HG03520 (cell line): ENCODE measurements around the gene C22orf42.
"Not testable (repeated sequence)": the region's sequence is repeated elsewhere in the genome, so short reads cannot be mapped to it uniquely, and the experiment has no call there.

Experiments
- ATAC-seq: cut with Tn5 transposase; IDR thresholded peaks from one replicate; pipeline ENCODE4 v1.9.1; 2021; ENCODE audit warnings: mild to moderate bottlenecking, moderate library complexity; ENCODE audit not compliant: unreplicated experiment

Gene C22orf42, protein sequence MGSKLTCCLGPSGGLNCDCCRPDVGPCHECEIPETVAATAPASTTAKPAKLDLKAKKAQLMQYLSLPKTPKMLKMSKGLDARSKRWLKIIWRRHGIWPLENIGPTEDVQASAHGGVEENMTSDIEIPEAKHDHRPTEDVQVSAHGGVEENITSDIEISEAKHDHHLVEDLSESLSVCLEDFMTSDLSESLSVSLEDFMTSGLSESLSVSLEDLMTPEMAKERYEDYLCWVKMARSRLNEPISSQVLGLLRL

DNA sequence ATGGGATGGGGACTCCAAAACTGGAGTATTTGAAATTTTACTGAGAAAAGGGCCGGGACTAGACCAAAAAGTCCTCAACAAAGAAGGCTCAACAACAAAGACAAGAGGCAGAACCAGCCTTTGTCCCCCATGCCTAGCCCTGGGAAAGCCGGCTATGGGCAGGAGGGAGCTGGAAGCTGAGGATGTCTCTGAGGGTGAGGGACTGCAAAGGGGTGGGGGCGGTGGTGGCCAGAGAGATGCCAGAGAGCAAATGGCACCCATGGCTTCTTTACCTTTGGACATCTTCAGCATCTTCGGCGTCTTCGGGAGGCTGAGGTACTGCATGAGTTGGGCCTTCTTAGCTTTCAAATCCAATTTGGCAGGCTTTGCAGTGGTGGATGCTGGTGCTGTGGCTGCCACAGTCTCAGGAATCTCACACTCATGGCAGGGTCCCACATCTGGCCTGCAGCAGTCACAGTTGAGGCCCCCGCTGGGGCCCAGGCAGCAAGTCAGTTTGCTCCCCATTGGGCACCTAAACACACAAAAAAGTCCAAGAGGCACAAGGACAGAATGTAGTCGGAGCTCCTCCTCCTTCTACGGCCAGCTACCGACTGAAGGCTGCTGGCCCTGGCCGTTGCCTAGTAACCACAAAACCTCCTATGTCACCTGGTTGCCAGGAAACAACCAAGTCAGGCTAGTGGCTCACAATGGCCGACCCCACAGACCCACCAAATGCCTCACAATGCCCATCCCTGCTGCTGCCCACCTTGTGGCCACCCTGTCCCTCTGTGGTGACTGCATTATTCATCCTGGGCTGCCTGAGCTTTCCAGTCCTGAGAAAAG, at the start of gene C22orf42:
Gene C22orf42 (minus strand): TSS at position 592 of the 822 bp plus-strand sequence. CDS start 88 bp downstream, at position 504.
- ATAC-seq: no peak

DNA sequence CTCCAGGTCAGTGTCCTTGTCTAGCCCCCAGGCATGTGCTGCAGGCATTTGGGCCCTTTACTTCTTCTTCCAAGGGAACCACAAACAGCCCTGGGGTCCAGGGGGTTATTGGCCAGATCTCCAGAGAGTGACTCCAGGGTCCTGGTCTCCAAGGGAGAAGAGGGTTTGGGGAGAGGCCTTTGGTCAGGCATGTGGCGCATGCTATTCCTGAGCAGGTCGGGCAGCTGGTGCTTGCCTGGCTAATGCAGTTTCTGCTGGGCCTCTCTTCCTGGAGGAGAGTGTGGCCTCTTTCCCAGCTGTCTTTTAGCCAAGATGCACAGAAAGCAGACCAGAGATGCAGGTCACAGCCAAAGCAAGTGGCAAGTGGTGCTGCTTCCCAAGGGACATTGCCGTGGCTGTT, 49.6 kb upstream of the C22orf42 start:
- no peak for ATAC-seq

DNA sequence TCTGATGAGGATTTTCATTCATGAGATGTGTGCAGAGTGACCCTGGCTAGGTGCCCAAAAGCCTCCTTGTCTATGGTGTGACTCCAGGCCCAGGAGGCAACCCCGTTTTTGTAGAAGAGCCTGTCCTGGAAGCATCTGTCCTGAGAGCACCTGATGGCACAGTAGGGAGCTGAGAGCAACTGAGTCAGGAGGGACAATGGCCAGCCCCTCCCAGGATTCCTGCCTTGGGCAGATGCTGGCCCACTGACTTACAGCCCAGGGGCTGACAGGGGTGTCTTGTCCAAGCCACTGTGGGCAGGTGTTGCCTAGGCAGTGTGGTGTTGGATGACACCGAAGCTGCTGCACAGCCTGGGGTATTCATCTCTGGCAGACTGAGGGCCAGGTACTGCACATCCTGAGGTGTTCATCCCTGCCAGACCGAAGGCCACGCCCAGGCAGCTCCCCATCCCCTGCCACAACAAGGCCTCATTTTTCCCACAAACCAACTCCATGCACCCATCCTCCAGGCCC, 48.9 kb upstream of the C22orf42 start:
- ATAC-seq: no peak

DNA sequence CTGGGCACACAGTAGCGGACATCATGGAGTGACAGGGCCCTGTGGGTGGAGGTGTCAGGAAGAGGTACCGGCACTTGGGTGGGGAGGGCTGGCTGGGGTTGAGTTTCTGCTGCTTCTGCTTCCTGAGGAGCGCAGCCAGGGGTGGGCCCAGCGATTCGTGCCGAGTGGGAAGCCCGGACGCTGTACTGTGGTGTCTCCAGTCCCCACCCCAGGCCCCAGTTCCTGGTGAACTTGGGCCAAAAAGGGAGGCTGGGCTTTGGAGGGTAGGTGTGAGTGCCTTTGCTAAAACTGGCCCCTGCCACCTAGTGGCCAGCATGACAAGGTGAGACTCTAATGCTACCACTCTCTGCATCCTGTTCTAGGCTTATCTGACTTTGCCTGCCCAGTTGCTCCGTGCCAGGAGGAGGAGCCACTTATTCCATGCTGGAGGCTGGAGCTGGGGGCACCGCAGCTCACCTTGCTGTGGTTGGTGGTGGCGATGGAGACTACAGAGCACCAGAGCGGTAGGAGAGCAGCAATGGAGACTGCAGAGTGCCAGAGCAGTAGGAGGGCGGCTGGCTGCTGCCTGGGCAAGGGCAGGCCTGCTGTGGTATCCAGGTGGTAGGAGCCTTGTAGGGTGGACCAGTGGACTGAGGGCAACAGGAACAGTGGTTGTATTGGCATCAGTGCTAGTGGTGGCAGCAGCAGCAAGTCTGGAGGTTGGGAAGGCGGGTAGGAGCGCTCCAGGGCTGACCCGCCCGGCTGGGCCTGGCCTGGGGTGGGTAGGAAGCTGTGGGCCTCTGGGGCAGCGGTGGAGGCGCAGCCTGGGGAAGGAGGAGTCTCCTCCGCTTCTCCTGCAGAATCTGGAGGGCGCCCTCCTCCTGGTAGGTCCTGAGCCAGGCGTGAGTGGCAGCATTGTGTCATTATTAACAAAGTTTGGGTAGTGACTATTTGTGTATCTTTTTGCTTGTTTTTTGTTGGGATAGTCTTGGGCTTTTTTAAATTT, 48.0 kb upstream of the C22orf42 start:
- no peak for ATAC-seq

DNA sequence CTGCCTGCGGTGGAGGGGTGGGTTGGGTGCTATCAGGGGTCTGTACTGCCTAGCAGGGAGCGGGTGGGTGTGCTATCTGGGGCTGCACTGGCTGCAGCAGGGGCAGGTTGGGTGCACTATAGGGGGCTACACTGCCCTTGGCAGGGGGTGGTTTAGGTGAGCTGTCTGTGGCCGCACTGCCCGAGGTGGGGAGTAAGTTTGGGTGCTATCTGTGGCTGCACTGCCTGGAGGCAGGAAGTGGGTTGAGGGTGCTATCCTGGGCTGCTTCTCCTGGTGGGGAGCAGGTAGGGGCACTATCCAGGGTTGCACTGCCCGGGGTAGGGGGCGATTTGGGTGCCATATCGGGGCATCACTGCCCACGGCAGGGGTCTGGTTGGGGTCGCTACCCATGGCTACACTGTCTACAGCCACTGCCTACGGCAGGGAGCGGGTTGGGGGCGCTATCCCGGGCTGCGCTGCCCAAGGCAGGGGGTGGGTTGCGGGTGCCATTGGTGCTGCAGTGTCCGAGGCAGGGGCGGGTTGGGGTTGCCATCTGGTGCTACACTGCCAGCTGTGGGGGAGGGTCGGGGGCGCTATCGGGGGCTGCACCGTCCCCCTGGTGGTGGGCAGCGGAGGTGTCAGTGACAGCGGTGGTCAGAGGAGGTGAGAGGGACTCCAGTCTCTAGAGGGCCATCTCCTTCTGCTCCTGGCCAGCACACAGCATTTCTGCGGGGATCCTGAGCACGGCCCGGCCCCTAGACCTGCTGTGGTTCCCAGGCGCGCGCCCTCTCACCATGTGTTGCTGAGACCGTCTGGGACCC, 47.1 kb upstream of the C22orf42 start:
- no peak for ATAC-seq

DNA sequence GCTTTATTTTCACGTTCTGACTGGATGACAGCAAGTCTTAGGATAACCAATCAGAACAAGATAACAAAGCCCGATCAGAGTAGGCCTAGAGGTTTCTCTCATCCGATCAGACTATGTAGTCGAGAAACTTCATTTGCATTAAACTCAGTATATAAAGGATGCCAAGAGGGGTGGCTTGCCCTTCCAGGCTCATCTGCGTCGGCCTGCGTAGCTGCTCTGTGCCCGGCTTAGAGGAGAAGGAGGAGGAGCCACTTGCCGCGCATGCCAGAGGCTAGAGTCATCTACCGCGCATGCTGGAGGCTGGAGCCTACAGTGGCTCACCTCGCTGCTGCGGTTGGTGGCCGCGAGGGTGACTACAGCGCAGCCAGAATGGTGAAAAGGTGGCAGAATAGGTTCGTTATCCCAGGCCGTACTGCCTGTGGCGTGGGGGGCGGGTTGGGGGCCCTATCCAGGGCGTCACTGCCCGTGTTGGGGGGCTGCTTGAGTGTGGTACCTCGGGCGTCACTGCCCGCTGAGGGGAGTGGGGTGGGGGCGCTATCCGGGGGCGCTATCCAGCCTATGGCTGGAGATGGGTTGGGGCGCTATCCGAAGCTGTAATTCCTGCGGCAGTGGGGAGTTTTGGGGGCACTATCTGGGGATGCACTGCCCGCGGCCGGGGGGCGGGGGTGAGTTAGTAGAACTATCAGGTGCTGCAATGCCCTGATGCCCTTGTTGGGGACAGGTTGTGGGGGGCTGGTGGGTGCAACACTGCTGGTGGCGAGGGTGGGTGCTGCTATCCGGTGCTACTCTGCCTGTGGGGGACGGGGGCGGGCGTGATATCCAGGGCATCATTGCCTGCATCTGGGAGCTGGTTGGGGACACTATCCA, 46.0 kb upstream of the C22orf42 start, which contains the start of gene RFPL2:
Gene RFPL2 (minus strand): TSS at position 218 of the 867 bp plus-strand sequence. CDS start 2,622 bp downstream, outside the sequence.
- ATAC-seq: no peak

DNA sequence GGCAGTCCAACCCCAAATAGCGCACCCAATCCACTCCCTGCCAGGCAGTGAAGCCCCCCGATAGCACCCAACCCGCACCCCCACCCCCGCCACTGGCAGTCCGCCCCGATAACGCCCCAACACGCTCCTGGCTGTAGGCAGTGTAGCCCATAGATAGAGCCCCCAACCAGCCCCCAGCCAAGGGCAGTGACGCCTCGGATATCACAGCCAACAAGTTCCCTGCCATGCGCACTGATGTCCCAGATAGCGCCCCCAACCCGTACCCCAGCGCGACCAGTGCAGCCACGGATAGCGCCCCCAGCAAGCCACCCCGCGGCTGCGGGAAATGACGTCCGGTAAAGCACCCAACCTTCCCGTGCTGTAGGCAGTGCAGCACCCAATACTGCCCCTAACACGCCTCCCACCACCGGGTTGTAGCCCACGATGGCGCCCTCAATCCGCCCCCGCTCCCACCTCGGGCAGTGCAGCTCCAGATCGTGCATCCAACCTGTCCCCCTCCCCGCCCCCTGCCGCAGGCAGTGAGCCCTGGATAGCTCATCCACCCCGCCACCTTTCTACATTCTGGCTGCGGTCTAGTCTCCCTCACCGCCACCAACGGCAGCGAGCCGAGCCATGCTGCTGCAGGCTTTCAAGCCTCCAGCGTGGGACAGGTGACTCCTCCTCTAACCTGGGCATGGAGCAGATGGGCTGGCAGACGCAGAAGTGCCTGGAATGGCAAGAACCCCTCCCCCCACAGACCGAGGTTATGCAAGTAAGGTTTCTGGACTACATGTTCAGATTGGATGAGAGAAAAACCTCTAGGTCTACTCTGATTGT, 45.1 kb upstream of the C22orf42 start:
- ATAC-seq: no peak

DNA sequence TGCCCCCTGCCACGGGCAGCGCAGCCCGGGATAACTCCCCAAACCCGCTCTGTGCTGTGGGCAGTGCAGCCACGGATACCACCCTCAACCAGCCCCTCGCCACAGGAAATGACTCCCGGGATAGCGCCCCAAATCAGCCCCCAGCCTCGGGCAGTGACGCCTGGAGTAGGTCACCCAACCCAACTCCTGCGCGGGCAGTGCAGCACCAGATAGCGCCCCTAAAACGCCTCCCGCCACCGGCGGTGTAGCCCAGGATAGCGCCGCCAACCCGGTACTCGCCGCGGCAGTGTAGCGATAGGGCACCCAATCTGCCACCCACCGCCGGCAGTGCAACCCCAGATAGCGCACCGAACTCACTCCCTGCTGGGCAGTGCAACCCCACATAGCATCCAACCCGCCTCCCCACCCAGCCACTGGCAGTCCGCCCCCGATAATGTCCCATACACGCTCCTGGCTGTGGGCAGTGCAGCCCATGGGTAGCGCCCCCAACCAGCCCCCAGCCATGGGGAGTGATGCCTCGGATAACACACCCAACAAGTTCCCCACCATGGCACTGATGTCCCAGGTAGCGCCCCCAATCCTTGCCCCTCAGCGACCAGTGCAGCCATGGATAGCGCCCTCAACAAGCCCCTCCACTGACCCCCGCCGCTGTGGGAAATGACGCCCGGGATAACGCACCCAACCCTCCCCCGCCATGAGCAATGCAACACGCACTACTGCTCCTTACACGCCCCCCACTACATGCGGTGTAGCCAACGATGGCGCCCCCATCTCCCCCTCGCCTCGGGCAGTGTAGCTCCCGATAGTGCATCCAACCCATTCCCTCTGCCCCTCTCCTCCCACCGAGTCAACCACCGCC, 44.3 kb upstream of the C22orf42 start:
- ATAC-seq: no peak

DNA sequence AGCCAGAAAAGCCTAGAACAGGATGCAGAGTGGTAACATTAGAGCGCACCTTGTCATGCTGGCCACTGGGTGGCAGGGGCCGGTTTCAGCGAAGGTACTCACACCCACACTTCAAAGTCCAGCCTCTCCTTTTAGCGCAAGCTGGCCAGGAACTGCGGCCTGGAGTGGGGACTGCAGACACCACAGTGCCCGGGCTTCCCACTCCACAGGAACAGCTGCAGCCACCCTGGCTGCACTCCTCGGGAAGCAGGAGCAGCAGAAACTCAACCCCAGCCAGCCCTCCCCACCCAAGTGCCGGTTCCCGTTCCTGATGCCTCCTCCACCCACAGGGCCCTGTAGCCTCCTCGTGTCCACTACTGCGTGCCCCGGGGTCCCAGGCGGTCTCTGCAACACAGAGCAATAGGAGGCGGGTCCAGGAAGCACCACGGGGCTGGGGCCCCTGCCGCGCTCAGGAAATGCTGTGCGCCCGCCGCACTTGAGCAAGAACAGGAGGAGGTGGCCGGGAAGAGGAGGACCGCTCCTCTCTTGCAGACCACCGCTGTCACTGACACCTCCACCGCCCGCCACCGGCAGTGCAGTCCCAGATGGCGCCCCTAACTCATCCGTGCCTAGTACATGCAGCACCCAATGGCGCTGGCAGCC, 43.6 kb upstream of the C22orf42 start:
- ATAC-seq: no peak

DNA sequence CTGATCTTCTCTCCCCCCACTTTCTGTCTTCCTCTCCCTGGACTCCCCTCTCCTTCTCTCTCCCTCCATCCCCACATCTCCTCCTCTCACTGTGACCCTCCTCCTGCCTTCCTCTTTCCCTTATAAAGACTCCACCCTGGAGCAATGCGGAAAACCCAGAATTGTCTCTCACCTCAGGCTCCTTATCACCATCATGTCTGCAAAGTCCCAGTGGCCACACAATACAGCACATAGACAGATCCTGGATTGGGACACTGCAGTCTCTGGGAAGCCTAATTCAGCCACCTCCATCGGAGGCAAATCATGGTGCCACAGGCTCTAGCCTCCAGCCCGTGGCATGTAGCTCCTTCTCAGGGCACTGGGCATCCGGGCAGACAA, 43.0 kb upstream of the C22orf42 start:
- no peak for ATAC-seq

DNA sequence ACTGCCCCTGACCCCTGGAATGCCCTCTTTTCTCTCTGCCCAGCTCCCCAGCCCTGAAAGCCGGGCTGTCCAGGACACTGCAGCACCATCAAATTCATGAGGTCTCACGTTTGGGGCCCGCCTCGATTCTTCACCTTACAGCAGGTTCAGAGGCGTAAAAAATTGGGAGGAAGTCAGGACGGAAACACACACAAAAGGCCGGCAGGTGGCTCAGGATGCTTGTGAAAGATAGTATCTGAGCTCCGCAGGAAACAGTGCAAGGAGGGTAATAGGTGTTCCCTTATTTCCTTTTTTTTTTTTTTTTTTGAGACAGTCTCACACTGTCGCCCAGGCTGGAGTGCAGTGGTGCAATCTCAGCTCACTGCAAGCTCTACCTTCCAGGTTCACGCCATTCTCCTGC, 41.6 kb upstream of the C22orf42 start:
- no peak for ATAC-seq

DNA sequence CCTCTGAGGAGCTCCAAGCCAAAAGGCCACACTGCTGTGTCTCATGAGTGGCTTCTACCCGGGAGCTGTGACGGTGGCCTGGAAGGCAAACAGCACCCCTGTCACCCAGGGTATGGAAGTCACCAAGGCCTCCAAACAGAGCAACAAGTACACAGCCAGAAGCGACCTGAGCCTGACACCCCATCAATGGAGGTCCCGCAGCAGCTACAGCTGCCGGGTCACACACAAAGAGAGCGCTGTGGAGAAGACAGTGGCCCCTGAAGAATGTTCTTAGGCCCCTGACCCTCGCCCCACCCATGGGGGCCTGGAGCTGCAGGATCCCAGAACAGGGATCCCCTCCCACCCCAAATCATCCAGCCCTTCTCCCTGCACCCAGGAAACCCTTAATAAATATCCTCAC, 40.9 kb upstream of the C22orf42 start:
- ATAC-seq: no peak

DNA sequence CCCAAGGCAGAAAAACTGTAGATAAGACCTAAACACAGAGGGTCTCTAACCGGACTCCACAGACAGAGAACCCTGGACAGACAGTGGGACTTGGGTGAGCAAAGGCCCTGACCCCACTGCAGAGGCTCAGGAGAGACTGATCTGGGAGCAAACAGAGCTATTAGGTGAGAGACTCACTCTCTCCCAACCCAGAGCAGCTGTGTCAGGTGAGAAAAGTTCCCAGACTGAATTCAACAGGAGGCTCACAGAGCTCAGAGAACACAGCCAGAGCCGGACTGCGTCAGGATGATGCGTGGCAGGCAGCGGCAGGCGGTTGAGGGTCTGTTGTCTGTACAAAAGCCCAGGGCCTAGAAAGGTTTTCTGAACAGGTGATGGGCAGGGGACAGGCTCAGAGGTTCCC, 40.2 kb upstream of the C22orf42 start:
- no peak for ATAC-seq

DNA sequence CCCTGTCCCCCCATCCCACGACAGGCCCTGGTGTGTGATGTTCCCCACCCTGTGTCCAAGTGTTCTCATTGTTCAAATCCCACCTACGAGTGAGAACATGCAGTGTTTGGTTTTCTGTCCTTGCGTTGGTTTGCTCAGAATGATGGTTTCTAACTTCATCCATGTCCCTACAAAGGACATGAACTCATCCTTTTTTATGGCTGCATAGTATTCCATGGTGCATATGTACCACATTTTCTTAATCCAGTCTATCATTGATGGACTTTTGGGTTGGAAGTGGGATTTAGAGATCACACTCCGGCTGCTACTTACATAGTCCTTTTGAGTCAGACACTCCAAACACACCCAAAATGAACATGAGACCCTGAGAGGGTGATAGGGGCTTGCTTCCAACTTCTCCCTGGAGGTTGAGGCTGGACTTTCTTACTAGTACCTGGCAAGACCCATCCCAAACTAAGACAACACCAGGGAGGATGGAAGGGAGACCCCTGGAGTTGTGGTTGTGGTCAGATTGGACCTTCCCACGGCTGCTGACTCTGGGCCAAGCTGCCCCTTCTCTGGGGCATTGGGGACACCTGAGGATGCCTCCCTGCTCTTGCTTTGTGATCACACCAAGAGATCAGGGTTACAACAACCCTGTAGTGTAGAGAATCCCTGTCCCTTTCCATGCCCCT, 38.6 kb upstream of the C22orf42 start:
- ATAC-seq: not testable (repeated sequence)

DNA sequence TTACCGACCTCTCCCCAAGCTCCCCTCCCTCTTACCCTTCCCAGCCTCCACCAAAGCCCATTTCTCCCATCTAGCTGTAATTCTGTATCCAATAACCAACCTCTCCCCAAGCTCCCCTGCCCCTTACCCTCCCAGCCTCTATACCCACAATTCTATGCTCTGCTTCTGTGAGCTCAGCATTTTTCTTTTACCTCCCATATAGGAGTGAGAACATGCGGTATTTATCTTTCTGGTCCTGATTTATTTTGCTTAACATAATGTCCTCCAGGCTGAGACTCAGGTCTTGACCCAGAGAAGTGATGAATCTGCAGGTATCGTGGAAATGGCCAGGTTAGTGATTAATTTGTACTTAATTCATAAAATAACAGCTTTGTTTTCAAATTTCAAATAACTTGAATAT, 36.8 kb upstream of the C22orf42 start:
- not testable (repeated sequence) for ATAC-seq

DNA sequence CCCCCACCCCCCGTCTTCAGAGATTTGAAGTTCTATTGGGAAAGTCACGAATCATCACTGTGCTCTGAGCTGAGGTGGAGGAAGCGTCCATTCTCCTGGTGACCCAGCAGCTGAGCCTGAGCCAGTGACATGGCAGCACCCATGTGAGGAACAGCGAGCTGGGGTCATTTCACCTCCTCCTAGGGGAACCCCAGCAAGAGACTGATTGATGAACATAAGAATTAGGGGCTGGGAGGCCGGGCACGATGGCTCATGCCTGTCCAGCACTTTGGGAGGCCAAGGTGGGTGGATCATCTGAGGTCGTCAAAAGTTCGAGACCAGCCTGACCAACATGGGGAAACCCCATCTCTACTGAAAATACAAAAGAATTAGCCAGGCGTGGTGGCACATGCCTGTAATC, 34.2 kb upstream of the C22orf42 start:
- ATAC-seq: not testable (repeated sequence)
